ENCODE data around the gene GAREM1. TPM values are rescaled to one million over a fixed set of nuclear protein-coding genes. Genes with fewer than 3 reads are reported as not detected.

The GAREM1 gene
- total RNA-seq, 1 experiment from 2014 or later: 4.7 TPM

DNA sequence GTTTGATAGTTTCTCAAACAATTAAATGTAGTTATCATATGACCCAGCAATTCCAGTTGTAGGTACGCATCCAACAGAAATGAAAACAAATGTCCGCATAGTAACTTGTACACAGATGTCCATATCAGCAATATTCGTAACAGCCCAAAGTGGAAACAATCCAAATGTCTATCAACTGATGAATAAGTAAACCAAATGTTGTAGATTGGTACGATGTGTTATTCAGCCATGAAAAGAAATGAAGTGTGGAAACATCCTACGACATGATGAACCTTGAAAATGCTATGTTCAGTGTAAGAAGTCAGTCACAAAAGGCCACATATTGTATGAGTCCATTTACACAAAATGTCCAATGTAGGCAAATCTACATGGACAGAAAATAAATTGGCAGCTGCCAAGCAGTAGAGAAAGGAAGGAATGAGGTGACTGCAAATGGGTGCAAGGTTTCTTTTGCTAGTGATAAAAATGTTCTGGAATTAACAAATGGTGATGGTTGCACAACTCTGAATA, 26.9 kb downstream of the GAREM1 start:
- no peak for DNase-seq (ENCODE audit: low read depth, low spot score)
- H3K27ac ChIP-seq (ENCODE audit: low read length): no peak overlapping the region
- BruUV-seq (replicated peaks): no TSS peak
- intact Hi-C loops (cut with micrococcal nuclease; ENCODE audit: unreplicated experiment): no loop called here
- H3K4me3 ChIP-seq (ENCODE audit: low read depth in 2 of 2, low read length in 2 of 2): no peak overlapping the region
- CTCF ChIA-PET: no interaction called here
- TF ChIP-seq, protein P1, sequence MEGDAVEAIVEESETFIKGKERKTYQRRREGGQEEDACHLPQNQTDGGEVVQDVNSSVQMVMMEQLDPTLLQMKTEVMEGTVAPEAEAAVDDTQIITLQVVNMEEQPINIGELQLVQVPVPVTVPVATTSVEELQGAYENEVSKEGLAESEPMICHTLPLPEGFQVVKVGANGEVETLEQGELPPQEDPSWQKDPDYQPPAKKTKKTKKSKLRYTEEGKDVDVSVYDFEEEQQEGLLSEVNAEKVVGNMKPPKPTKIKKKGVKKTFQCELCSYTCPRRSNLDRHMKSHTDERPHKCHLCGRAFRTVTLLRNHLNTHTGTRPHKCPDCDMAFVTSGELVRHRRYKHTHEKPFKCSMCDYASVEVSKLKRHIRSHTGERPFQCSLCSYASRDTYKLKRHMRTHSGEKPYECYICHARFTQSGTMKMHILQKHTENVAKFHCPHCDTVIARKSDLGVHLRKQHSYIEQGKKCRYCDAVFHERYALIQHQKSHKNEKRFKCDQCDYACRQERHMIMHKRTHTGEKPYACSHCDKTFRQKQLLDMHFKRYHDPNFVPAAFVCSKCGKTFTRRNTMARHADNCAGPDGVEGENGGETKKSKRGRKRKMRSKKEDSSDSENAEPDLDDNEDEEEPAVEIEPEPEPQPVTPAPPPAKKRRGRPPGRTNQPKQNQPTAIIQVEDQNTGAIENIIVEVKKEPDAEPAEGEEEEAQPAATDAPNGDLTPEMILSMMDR (IDR thresholded peaks at IDR 0.05): no peak
- TF ChIP-seq POLR2AphosphoS5 (IDR thresholded peaks at IDR 0.05; ENCODE audit: low read depth, low read length) (no peak), SIN3A (IDR thresholded peaks at IDR 0.05; ENCODE audit: borderline replicate concordance, insufficient read depth, low read depth, low read length) (no peak), TCF7L2 (IDR thresholded peaks at IDR 0.05; ENCODE audit: low read depth, low read length) (no peak)
- TF ChIP-seq, protein P2, sequence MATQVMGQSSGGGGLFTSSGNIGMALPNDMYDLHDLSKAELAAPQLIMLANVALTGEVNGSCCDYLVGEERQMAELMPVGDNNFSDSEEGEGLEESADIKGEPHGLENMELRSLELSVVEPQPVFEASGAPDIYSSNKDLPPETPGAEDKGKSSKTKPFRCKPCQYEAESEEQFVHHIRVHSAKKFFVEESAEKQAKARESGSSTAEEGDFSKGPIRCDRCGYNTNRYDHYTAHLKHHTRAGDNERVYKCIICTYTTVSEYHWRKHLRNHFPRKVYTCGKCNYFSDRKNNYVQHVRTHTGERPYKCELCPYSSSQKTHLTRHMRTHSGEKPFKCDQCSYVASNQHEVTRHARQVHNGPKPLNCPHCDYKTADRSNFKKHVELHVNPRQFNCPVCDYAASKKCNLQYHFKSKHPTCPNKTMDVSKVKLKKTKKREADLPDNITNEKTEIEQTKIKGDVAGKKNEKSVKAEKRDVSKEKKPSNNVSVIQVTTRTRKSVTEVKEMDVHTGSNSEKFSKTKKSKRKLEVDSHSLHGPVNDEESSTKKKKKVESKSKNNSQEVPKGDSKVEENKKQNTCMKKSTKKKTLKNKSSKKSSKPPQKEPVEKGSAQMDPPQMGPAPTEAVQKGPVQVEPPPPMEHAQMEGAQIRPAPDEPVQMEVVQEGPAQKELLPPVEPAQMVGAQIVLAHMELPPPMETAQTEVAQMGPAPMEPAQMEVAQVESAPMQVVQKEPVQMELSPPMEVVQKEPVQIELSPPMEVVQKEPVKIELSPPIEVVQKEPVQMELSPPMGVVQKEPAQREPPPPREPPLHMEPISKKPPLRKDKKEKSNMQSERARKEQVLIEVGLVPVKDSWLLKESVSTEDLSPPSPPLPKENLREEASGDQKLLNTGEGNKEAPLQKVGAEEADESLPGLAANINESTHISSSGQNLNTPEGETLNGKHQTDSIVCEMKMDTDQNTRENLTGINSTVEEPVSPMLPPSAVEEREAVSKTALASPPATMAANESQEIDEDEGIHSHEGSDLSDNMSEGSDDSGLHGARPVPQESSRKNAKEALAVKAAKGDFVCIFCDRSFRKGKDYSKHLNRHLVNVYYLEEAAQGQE (IDR thresholded peaks at IDR 0.05; ENCODE audit: insufficient read depth in 1 of 2, low read depth in 2 of 2, low read length in 1 of 2): no peak
- no peaks in the 10 kb centered on the region for H3K36me3 ChIP-seq (ENCODE audit: control insufficient read depth, insufficient read depth, low read length)
- H3K4me1 ChIP-seq (ENCODE audit: control insufficient read depth, insufficient read depth, low read length): no peaks in the 10 kb centered on the region
- in situ Hi-C loops (cut with HindIII; ENCODE audit: low pct_unique_long_range_greater_than_20kb, low sequenced_read_pairs): no loop called here
- no peak for ATAC-seq
- H3K9me3 ChIP-seq (ENCODE audit: control insufficient read depth, insufficient read depth, low read depth, low read length): no peaks in the 10 kb centered on the region
- no peaks in the 10 kb centered on the region for H3K27me3 ChIP-seq (ENCODE audit: control insufficient read depth, insufficient read depth, low read length)
- POLR2A ChIA-PET: no interaction called here

DNA sequence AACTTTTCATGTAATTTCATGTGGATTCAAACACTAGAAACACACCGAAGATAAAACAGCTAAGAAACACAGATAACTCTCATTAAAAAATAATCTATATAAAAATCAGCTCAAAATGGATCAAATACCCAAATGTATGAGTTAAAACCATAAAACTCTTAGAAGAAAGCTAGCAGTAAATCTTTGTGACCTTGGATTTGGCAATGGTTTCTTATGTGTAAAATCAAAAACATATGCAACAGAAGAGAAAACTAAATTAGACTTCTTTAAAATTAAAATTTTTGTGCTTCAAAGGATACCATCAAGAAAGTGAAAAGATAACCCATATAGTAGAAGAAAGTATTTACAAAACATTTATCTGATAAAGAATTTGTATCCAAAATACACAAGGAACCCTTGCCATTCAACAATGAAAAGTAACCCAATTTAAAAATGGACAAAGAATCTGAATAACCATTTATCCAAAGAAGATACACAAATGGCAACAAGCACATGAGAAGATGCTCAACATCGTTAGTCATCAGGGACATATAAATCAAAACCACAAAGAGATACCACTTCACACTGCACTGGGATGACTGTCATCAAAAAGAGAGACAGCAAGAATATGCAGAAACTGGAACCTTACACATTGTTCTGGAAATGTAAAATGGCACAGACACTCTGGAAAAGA, 27.5 kb downstream of the GAREM1 start:
- POLR2A ChIA-PET: no interaction called here
- DNase-seq (ENCODE audit: low read depth, low spot score): no peak
- Histone ChIP-seq H3K4me1 (ENCODE audit: control insufficient read depth, insufficient read depth, low read length) (no peaks in the 10 kb centered on the region; the same call in 1 of the 2 replicates), H3K4me3 (ENCODE audit: low read depth in 2 of 2, low read length in 2 of 2) (no peak overlapping the region), H3K36me3 (ENCODE audit: control insufficient read depth, insufficient read depth, low read length) (no peaks in the 10 kb centered on the region), H3K9me3 (ENCODE audit: control insufficient read depth, insufficient read depth, low read depth, low read length) (no peaks in the 10 kb centered on the region), H3K27ac (ENCODE audit: low read length) (no peak overlapping the region), H3K27me3 (ENCODE audit: control insufficient read depth, insufficient read depth, low read length) (no peaks in the 10 kb centered on the region)
- intact Hi-C loops (cut with micrococcal nuclease; ENCODE audit: unreplicated experiment): no loop called here
- TF ChIP-seq TCF7L2 (IDR thresholded peaks at IDR 0.05; ENCODE audit: low read depth, low read length) (no peak), SIN3A (IDR thresholded peaks at IDR 0.05; ENCODE audit: borderline replicate concordance, insufficient read depth, low read depth, low read length) (no peak), POLR2AphosphoS5 (IDR thresholded peaks at IDR 0.05; ENCODE audit: low read depth, low read length) (no peak)
- TF ChIP-seq, protein P1 (IDR thresholded peaks at IDR 0.05): no peak
- TF ChIP-seq, protein P2 (IDR thresholded peaks at IDR 0.05; ENCODE audit: insufficient read depth in 1 of 2, low read depth in 2 of 2, low read length in 1 of 2): no peak
- ATAC-seq: no peak
- CTCF ChIA-PET: no interaction called here
- in situ Hi-C loops (cut with HindIII; ENCODE audit: low pct_unique_long_range_greater_than_20kb, low sequenced_read_pairs): no loop called here
- no TSS peak for BruUV-seq (replicated peaks)

Data from Panc1 (cell line).